NOMO-1 treated with dmso at 0.1 percent for 144 hours (cell line): Measurements from ENCODE around the gene EOGT.

Experiments used
- DNase-seq: peaks from one replicate; lab custom pipeline; 2025; ENCODE audit not compliant: unreplicated experiment; lab: John Stamatoyannopoulos, UW

Gene EOGT

GRCh38 chr3:69013253-69014021 is at the start of gene EOGT:
Gene EOGT, minus strand, starts transcription at chr3:69013684. Its CDS starts 3,838 bp downstream, at chr3:69009846.
- DNase-seq: peak; percentile 65

- no peak for DNase-seq
Observed at GRCh38 chr3:69059688-69060087, 46.2 kb upstream of the EOGT start.

- no peak for DNase-seq
Observed at GRCh38 chr3:69058947-69059224, 45.4 kb upstream of the EOGT start.

GRCh38 chr3:69058180-69058946 is 44.9 kb upstream of the EOGT start:
- DNase-seq: no peak

GRCh38 chr3:69052472-69052898 is 39.0 kb upstream of the EOGT start:
- no peak for DNase-seq

GRCh38 chr3:69051756-69052471 is 38.4 kb upstream of the EOGT start, which contains the start of gene TMF1:
Gene TMF1, minus strand, starts transcription at chr3:69052333. Its CDS starts 247 bp downstream, at chr3:69052086.
- DNase-seq: no peak

GRCh38 chr3:69048990-69049389 is 35.5 kb upstream of the EOGT start:
- DNase-seq: no peak

- DNase-seq: no peak
Observed at GRCh38 chr3:69044608-69045007, 31.1 kb upstream of the EOGT start.

- peak; percentile 5 for DNase-seq
Observed at GRCh38 chr3:69033470-69033869, 20.0 kb upstream of the EOGT start.

GRCh38 chr3:69032737-69033136 is 19.3 kb upstream of the EOGT start:
- no peak for DNase-seq

- no peak for DNase-seq
Observed at GRCh38 chr3:69032142-69032541, 18.7 kb upstream of the EOGT start.

GRCh38 chr3:69031635-69032034 is 18.2 kb upstream of the EOGT start:
- no peak for DNase-seq

GRCh38 chr3:69020857-69021256 is 7.4 kb upstream of the EOGT start:
- no peak for DNase-seq

GRCh38 chr3:69020424-69020823 is 6.9 kb upstream of the EOGT start:
- DNase-seq: no peak

- no peak for DNase-seq
Observed at GRCh38 chr3:69016901-69017300, 3.4 kb upstream of the EOGT start.

- DNase-seq: no peak
Observed at GRCh38 chr3:69016102-69016501, 2.6 kb upstream of the EOGT start.

- DNase-seq: no peak
Observed at GRCh38 chr3:69014022-69014580, 617 bp upstream of the EOGT start.

- DNase-seq: no peak
Observed at GRCh38 chr3:69012800-69013252, 658 bp downstream of the EOGT start.

- no peak for DNase-seq
Observed at GRCh38 chr3:69012100-69012799, 1.2 kb downstream of the EOGT start.

- DNase-seq: no peak
Observed at GRCh38 chr3:69011096-69011730, 2.3 kb downstream of the EOGT start.
